Measurements from ENCODE around the gene PRR5L. TPM values are rescaled to one million over a fixed set of nuclear protein-coding genes. Genes with fewer than 3 reads are reported as not detected.

Gene PRR5L
- total and polyA plus RNA-seq, 9 donors: 6.7 to 10.4 (median 7.1) TPM

DNA sequence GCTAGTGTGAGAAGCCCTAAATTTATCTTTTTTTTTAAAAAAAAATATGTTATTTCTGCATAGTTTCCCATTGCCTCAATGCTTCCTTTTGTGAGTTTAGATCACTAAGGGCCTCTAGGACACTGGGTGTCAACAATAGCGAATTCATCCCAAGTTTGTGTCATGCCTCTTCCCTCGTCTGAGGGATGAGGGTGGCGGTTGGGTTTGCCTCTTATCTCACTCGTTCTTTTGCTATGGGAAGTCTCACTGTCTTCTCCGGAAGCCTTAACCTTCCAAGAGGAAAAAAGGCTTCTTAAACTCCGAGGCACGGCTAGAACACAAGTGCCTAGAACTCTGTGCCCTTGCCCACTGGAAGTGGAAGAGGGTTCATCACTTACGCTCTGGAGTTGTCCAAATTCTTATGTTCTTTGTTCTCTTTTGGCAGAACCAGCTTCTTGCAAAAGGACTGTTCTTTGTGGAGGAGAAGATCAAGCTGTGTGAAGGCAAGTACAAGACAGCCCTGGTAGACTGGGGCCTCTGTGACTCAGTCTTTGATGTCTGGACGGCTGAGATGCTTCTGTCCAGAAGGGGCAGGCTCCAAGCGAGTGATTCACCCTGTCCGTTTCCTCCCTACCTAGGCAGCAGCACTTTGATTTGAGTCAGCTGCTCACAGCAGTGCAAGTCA, 135.5 kb downstream of the PRR5L start:
- 83% methylated on average over 7 of the region's 11 CpGs for WGBS (ENCODE audit: insufficient coverage)
- Histone ChIP-seq H3K36me3 (ENCODE audit: control insufficient read depth, insufficient read depth, low read length) (peaks cover 3% of the 10 kb centered on the region), H3K27me3 (ENCODE audit: control insufficient read depth, insufficient read depth, low read length) (no peaks in the 10 kb centered on the region), H3K4me3 (ENCODE audit: low read length) (no peak overlapping the region), H3K4me1 (ENCODE audit: control insufficient read depth, insufficient read depth, low read length) (peaks cover 12% of the 10 kb centered on the region), H3K9me3 (replicated peaks; ENCODE audit: control insufficient read depth, low read depth, low read length) (no peaks in the 10 kb centered on the region), H3K27ac (ENCODE audit: low read length) (no peak overlapping the region)
- DNase-seq: no peak

DNA sequence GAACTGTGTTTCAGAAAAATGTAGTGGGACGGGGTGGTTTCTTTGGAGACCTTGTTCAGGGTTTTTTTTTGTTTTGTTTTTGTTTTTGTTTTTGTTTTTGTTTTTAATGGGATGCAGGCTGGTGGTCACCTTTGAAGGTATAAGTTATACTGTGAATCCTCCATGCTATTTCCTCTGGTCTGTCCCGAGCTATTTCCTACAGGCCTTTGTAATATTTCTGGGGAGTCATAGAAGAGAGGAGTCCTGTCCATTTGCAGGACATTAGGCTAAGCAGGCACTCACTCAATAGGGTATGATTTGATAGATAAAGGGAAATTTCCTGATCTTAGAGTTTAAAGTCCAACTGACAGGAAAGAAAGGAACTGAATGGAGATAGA, 136.0 kb downstream of the PRR5L start:
- Histone ChIP-seq H3K27me3 (ENCODE audit: control insufficient read depth, insufficient read depth, low read length) (no peaks in the 10 kb centered on the region), H3K36me3 (ENCODE audit: control insufficient read depth, insufficient read depth, low read length) (peaks cover 3% of the 10 kb centered on the region), H3K4me1 (ENCODE audit: control insufficient read depth, insufficient read depth, low read length) (peaks cover 9% of the 10 kb centered on the region), H3K4me3 (ENCODE audit: low read length) (no peak overlapping the region), H3K9me3 (replicated peaks; ENCODE audit: control insufficient read depth, low read depth, low read length) (no peaks in the 10 kb centered on the region), H3K27ac (ENCODE audit: low read length) (no peak overlapping the region)
- WGBS (ENCODE audit: insufficient coverage): no CpG with 5 or more reads among the region's 2 CpGs
- no peak for DNase-seq

DNA sequence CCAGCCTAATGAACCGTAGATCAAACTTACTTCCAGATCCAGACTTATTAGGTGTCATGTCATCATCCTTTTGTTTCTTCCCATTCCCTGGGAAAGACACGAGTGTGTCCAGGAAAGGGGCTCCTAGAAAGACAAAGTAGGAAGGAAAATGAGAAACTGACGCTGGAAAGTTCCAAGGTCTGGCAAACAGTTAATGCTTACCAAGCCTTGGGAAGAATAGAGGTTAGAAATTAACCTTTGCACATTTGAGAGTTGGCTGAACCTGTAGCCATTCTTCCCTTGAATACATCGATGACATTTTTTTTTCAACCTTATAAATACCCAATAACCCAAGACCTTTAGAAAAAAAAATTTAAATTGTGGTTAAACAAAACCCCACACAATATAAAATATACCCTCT, 136.7 kb downstream of the PRR5L start:
- H3K9me3 ChIP-seq (replicated peaks; ENCODE audit: control insufficient read depth, low read depth, low read length): no peaks in the 10 kb centered on the region
- H3K36me3 ChIP-seq (ENCODE audit: control insufficient read depth, insufficient read depth, low read length): peaks cover 3% of the 10 kb centered on the region
- H3K4me1 ChIP-seq (ENCODE audit: control insufficient read depth, insufficient read depth, low read length): peaks cover 2% of the 10 kb centered on the region
- H3K27ac ChIP-seq (ENCODE audit: low read length): no peak overlapping the region
- H3K27me3 ChIP-seq (ENCODE audit: control insufficient read depth, insufficient read depth, low read length): no peaks in the 10 kb centered on the region
- H3K4me3 ChIP-seq (ENCODE audit: low read length): no peak overlapping the region
- 57% methylated on average over 1 of the region's 4 CpGs for WGBS (ENCODE audit: insufficient coverage)
- no peak for DNase-seq

DNA sequence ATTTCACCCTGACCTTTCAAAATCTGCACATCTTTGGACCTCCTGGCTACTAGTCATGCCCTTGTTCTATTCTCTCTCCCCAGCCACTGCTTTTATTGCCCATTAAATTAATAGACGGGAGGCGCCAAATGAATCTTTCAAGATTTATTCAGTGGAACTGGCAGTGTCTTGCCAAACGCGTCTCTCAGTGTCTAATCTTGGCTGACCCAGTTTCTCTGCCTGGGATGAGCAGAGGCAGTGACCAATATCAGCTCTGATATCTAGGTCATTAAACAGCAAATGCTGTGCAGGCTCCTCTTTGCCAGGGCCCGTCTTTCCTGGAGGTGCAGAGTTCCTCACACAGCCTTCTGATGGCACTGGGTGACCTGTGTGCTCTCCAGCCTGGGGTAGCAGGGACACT, 140.0 kb downstream of the PRR5L start:
- WGBS (ENCODE audit: insufficient coverage): 77% methylated on average over 5 of the region's 5 CpGs
- Histone ChIP-seq H3K36me3 (ENCODE audit: control insufficient read depth, insufficient read depth, low read length) (peaks cover 9% of the 10 kb centered on the region), H3K27me3 (ENCODE audit: control insufficient read depth, insufficient read depth, low read length) (no peaks in the 10 kb centered on the region), H3K27ac (ENCODE audit: low read length) (no peak overlapping the region), H3K4me1 (ENCODE audit: control insufficient read depth, insufficient read depth, low read length) (no peaks in the 10 kb centered on the region), H3K9me3 (replicated peaks; ENCODE audit: control insufficient read depth, low read depth, low read length) (no peaks in the 10 kb centered on the region), H3K4me3 (ENCODE audit: low read length) (no peak overlapping the region)
- no peak for DNase-seq

DNA sequence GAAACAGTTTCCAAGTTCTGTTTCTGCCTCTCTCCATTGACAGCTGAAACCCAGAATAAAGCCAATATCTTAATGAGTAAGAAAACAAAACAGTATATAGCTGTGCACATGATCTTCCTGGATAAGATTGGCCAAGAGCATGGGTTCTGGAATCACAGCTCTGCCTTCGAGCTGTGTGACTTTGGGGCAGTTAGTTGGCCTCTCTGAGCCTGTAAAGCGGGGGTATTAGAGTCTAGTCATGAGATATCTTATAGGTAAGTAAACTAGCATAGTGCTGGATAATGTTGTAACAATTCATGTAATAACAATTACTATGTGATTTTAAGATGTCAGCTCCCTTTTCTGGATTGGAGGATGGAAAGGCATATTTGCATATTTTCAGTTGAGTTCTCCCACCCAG, 140.5 kb downstream of the PRR5L start:
- Histone ChIP-seq H3K27ac (ENCODE audit: low read length) (no peak overlapping the region), H3K36me3 (ENCODE audit: control insufficient read depth, insufficient read depth, low read length) (peaks cover 9% of the 10 kb centered on the region), H3K4me3 (ENCODE audit: low read length) (no peak overlapping the region), H3K9me3 (replicated peaks; ENCODE audit: control insufficient read depth, low read depth, low read length) (no peaks in the 10 kb centered on the region), H3K4me1 (ENCODE audit: control insufficient read depth, insufficient read depth, low read length) (peaks cover 3% of the 10 kb centered on the region), H3K27me3 (ENCODE audit: control insufficient read depth, insufficient read depth, low read length) (no peaks in the 10 kb centered on the region)
- DNase-seq: no peak
- no CpG with 5 or more reads among the region's 2 CpGs for WGBS (ENCODE audit: insufficient coverage)

DNA sequence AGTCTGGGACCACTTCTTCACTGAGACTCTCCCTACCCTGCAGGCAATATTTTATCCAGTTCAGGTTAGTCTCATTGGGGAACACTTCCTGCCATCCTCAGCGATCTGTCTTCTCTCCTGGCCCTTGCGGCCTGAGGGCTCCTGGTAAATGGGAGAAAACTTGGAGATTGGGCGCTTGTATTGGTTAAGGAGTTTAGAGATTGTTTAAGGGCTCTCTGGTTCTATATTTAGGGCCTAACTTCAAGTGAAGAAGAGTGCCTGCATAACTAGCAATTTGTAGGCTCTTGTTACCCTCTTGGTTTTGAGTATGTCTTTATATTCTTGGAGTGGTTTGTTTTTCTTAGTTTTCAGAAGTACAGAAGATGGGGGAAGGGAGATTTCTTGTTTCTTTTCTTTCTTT, 141.3 kb downstream of the PRR5L start:
- 93% methylated on average over 2 of the region's 3 CpGs for WGBS (ENCODE audit: insufficient coverage)
- Histone ChIP-seq H3K4me1 (ENCODE audit: control insufficient read depth, insufficient read depth, low read length) (peaks cover 5% of the 10 kb centered on the region), H3K9me3 (replicated peaks; ENCODE audit: control insufficient read depth, low read depth, low read length) (no peaks in the 10 kb centered on the region), H3K36me3 (ENCODE audit: control insufficient read depth, insufficient read depth, low read length) (peaks cover 9% of the 10 kb centered on the region), H3K27me3 (ENCODE audit: control insufficient read depth, insufficient read depth, low read length) (no peaks in the 10 kb centered on the region), H3K4me3 (ENCODE audit: low read length) (no peak overlapping the region), H3K27ac (ENCODE audit: low read length) (no peak overlapping the region)
- DNase-seq: no peak

DNA sequence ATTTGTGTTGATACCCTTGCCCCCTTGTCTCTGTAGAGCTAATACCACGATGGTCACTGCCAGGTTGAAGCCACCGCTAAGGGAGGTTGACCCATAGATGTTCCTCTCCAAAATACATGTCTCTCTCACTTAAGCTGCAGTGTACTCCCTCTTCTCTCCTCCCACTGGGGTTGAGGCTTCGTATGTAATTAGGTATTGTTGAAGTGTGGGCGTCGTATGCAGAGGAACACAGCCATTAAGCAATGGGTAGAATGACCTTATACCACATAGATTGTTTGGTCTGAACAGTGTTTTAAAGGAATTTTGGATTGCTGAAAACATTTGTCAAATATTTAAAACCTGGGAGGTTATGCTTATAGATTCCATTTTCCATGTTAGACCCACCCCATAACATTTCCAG, 142.0 kb downstream of the PRR5L start:
- no peaks in the 10 kb centered on the region for H3K9me3 ChIP-seq (replicated peaks; ENCODE audit: control insufficient read depth, low read depth, low read length)
- no peak overlapping the region for H3K4me3 ChIP-seq (ENCODE audit: low read length)
- no peak for DNase-seq
- peaks cover 12% of the 10 kb centered on the region for H3K36me3 ChIP-seq (ENCODE audit: control insufficient read depth, insufficient read depth, low read length)
- WGBS (ENCODE audit: insufficient coverage): no CpG with 5 or more reads among the region's 5 CpGs
- H3K27me3 ChIP-seq (ENCODE audit: control insufficient read depth, insufficient read depth, low read length): no peaks in the 10 kb centered on the region
- no peak overlapping the region for H3K27ac ChIP-seq (ENCODE audit: low read length)
- H3K4me1 ChIP-seq (ENCODE audit: control insufficient read depth, insufficient read depth, low read length): peaks cover 5% of the 10 kb centered on the region

DNA sequence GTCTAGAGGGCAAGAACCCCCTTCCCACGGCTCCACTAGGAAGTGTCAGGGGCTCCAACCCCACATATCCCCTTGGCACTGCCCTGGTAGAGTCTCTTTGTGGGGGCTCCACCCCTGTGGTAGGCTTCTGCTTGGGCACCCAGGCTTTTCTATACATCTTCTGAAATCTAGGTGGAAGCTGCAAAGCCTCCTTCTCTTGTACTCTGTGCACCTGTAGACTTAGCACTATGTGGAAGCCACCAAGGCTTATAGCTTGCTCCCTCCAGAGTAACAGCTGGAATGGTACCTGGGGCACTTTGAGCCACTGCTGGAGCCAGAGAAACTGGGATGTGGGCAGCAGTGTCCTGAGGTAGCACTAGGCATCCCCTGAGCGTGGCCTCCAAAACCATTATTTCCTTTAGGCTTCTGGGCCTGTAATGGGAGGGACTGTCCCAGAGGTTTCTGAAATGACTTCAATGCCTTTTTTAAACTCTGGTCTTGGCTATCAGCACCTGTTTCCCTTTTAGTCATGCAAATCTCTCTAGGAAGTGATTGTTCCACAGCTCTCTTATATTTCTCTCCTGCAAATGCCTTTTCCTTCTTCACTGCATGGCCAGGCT, 145.6 kb downstream of the PRR5L start:
- no peak overlapping the region for H3K4me3 ChIP-seq (ENCODE audit: low read length)
- no peaks in the 10 kb centered on the region for H3K27me3 ChIP-seq (ENCODE audit: control insufficient read depth, insufficient read depth, low read length)
- no peak overlapping the region for H3K27ac ChIP-seq (ENCODE audit: low read length)
- no peak for DNase-seq
- 88% methylated on average over 1 of the region's 2 CpGs for WGBS (ENCODE audit: insufficient coverage)
- no peaks in the 10 kb centered on the region for H3K9me3 ChIP-seq (replicated peaks; ENCODE audit: control insufficient read depth, low read depth, low read length)
- H3K36me3 ChIP-seq (ENCODE audit: control insufficient read depth, insufficient read depth, low read length): peaks cover 9% of the 10 kb centered on the region
- peaks cover 5% of the 10 kb centered on the region for H3K4me1 ChIP-seq (ENCODE audit: control insufficient read depth, insufficient read depth, low read length)

DNA sequence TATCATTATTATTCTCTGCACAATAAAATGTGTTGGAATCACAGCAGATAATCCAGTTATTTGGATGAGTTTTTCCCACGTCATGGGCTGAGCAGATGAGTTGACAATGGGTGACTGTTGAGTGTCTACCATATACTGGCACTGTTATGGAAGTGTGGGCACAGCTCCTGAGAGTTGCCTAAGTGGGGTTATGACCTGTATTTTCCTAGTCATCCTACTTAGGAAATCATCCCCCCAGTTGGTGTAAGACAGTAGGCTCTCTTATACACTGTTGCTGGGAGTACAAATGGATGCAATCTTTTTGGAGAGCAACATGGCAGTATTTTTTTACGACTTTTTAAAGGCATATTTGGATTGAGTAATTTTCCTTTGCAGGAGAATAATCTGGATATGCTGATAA, 147.6 kb downstream of the PRR5L start:
- WGBS (ENCODE audit: insufficient coverage): 100% methylated on average over 1 of the region's 2 CpGs
- Histone ChIP-seq H3K27me3 (ENCODE audit: control insufficient read depth, insufficient read depth, low read length) (no peaks in the 10 kb centered on the region), H3K36me3 (ENCODE audit: control insufficient read depth, insufficient read depth, low read length) (peaks cover 9% of the 10 kb centered on the region)

DNA sequence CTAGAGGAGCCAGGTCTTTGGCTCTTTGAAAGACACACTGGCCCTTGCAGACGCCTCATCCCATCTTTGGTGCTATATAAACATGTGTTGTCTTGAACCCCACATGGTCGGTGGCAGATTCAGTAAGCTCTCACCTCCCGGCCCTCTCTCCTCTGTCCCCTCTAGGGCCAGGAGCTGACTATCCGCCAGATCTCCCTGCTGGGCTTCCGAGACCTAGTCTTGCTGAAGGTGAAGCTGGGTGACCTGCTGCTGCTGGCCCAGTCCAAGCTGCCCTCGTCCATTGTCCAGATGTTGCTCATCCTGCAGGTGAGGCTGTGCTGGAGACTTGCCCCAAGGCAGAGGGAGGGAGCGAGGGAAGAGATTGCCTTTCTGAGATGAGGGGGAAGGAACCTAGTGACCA, 150.0 kb downstream of the PRR5L start:
- no peak for DNase-seq
- peaks cover 32% of the 10 kb centered on the region for H3K4me1 ChIP-seq (ENCODE audit: control insufficient read depth, insufficient read depth, low read length)
- WGBS (ENCODE audit: insufficient coverage): 88% methylated on average over 3 of the region's 7 CpGs
- no peaks in the 10 kb centered on the region for H3K9me3 ChIP-seq (replicated peaks; ENCODE audit: control insufficient read depth, low read depth, low read length)
- no peak overlapping the region for H3K4me3 ChIP-seq (ENCODE audit: low read length)
- H3K36me3 ChIP-seq (ENCODE audit: control insufficient read depth, insufficient read depth, low read length): peaks cover 7% of the 10 kb centered on the region
- no peak overlapping the region for H3K27ac ChIP-seq (ENCODE audit: low read length)
- H3K27me3 ChIP-seq (ENCODE audit: control insufficient read depth, insufficient read depth, low read length): no peaks in the 10 kb centered on the region

More for the DNA sequence above, 147.6 kb downstream of the PRR5L start:
- no peak for DNase-seq
- Histone ChIP-seq H3K9me3 (replicated peaks; ENCODE audit: control insufficient read depth, low read depth, low read length) (no peaks in the 10 kb centered on the region), H3K27ac (ENCODE audit: low read length) (no peak overlapping the region), H3K4me1 (ENCODE audit: control insufficient read depth, insufficient read depth, low read length) (peaks cover 15% of the 10 kb centered on the region), H3K4me3 (ENCODE audit: low read length) (no peak overlapping the region)

All from muscle of leg (tissue), 11 donors.